Activated naive CD8-positive, alpha-beta T cell (primary cell): ENCODE measurements around the gene SLITRK5.

Source experiments
- H3K27ac Mint-ChIP-seq: one replicate; pipeline ENCODE4 v1.8.0; 2021; ENCODE audit warnings: mixed read lengths
- H3K27me3 Mint-ChIP-seq: one replicate; pipeline ENCODE4 v1.8.0; 2021; ENCODE audit warnings: mixed read lengths
- H3K36me3 Mint-ChIP-seq: one replicate; pipeline ENCODE4 v1.8.0; 2021; ENCODE audit warnings: mixed read lengths
- H3K4me1 Mint-ChIP-seq: one replicate; pipeline ENCODE4 v1.8.0; 2021; ENCODE audit warnings: low read depth, mixed read lengths
- H3K4me3 Mint-ChIP-seq: one replicate; pipeline ENCODE4 v1.8.0; 2021; ENCODE audit warnings: mild to moderate bottlenecking, mixed read lengths
- H3K9me3 Mint-ChIP-seq: one replicate; pipeline ENCODE4 v1.8.0; 2021; ENCODE audit warnings: low read depth, mixed read lengths

SLITRK5 gene

GRCh38 chr13:87677496-87678371 lies 6.6 kb downstream of the SLITRK5 start:
- peaks cover 31% of the 10 kb centered on the region for H3K27me3 Mint-ChIP-seq
- no peaks in the 10 kb centered on the region for H3K36me3 Mint-ChIP-seq
- H3K9me3 Mint-ChIP-seq: no peaks in the 10 kb centered on the region
- H3K27ac Mint-ChIP-seq: peak overlapping the region; percentile 12
- H3K4me3 Mint-ChIP-seq: peak overlapping the region; percentile 74
- H3K4me1 Mint-ChIP-seq: peaks cover 34% of the 10 kb centered on the region

- Mint-ChIP-seq H3K36me3 (no peaks in the 10 kb centered on the region), H3K27me3 (peaks cover 28% of the 10 kb centered on the region), H3K4me1 (peaks cover 30% of the 10 kb centered on the region), H3K9me3 (no peaks in the 10 kb centered on the region), H3K27ac (no peak overlapping the region), H3K4me3 (peak overlapping the region; percentile 74)
Observed at GRCh38 chr13:87678372-87678752, 7.2 kb downstream of the SLITRK5 start.

- no peak overlapping the region for H3K4me3 Mint-ChIP-seq
Observed at GRCh38 chr13:87680298-87680697, 9.1 kb downstream of the SLITRK5 start.

GRCh38 chr13:87684850-87685742 lies 13.9 kb downstream of the SLITRK5 start:
- Mint-ChIP-seq H3K9me3 (no peaks in the 10 kb centered on the region), H3K4me1 (no peaks in the 10 kb centered on the region), H3K4me3 (no peak overlapping the region), H3K27me3 (peaks cover 3% of the 10 kb centered on the region), H3K27ac (no peak overlapping the region), H3K36me3 (no peaks in the 10 kb centered on the region)

More at GRCh38 chr13:87680298-87680697, 9.1 kb downstream of the SLITRK5 start:
- peaks cover 17% of the 10 kb centered on the region for H3K4me1 Mint-ChIP-seq
- peaks cover 16% of the 10 kb centered on the region for H3K27me3 Mint-ChIP-seq
- H3K27ac Mint-ChIP-seq: no peak overlapping the region
- H3K36me3 Mint-ChIP-seq: no peaks in the 10 kb centered on the region
- H3K9me3 Mint-ChIP-seq: no peaks in the 10 kb centered on the region

GRCh38 chr13:87696458-87696857 lies 25.3 kb downstream of the SLITRK5 start:
- no peaks in the 10 kb centered on the region for H3K9me3 Mint-ChIP-seq
- no peak overlapping the region for H3K27ac Mint-ChIP-seq
- H3K36me3 Mint-ChIP-seq: no peaks in the 10 kb centered on the region
- no peaks in the 10 kb centered on the region for H3K27me3 Mint-ChIP-seq
- H3K4me1 Mint-ChIP-seq: no peaks in the 10 kb centered on the region
- H3K4me3 Mint-ChIP-seq: no peak overlapping the region

- H3K27me3 Mint-ChIP-seq: peaks cover 3% of the 10 kb centered on the region
- H3K36me3 Mint-ChIP-seq: no peaks in the 10 kb centered on the region
- no peak overlapping the region for H3K4me3 Mint-ChIP-seq
- no peaks in the 10 kb centered on the region for H3K9me3 Mint-ChIP-seq
- no peaks in the 10 kb centered on the region for H3K4me1 Mint-ChIP-seq
- H3K27ac Mint-ChIP-seq: no peak overlapping the region
Observed at GRCh38 chr13:87698268-87698667, 27.1 kb downstream of the SLITRK5 start.

- no peak overlapping the region for H3K27ac Mint-ChIP-seq
- no peaks in the 10 kb centered on the region for H3K4me1 Mint-ChIP-seq
- H3K36me3 Mint-ChIP-seq: no peaks in the 10 kb centered on the region
- H3K27me3 Mint-ChIP-seq: no peaks in the 10 kb centered on the region
- no peaks in the 10 kb centered on the region for H3K9me3 Mint-ChIP-seq
- no peak overlapping the region for H3K4me3 Mint-ChIP-seq
Observed at GRCh38 chr13:87709947-87710346, 38.8 kb downstream of the SLITRK5 start.

GRCh38 chr13:87712012-87712411 lies 40.8 kb downstream of the SLITRK5 start:
- Mint-ChIP-seq H3K36me3 (no peaks in the 10 kb centered on the region), H3K9me3 (no peaks in the 10 kb centered on the region), H3K27me3 (no peaks in the 10 kb centered on the region), H3K4me3 (no peak overlapping the region), H3K27ac (no peak overlapping the region), H3K4me1 (no peaks in the 10 kb centered on the region)
